Mucosa of rectum (tissue), 2 donors: ENCODE results near the gene BRCA1.
A peak's percentile ranks its signal among the peaks of the same experiment; 100 is the strongest.

Experiments used
- H3K27ac ChIP-seq, 2 donors: one replicate each; pipeline ENCODE4 v1.7.0; 2013; ENCODE audit warnings: inconsistent platforms in 2 of 2, low read depth in 2 of 2, low read length in 2 of 2
- H3K27me3 ChIP-seq, 2 donors: one replicate each; pipeline ENCODE4 v1.7.0; 2013; ENCODE audit warnings: low read length in 2 of 2; ENCODE audit not compliant: control insufficient read depth in 2 of 2, insufficient read depth in 2 of 2
- H3K36me3 ChIP-seq, 2 donors: one replicate each; pipeline ENCODE4 v1.7.0; 2013; ENCODE audit warnings: low read length in 2 of 2; ENCODE audit not compliant: control insufficient read depth in 2 of 2, insufficient read depth in 2 of 2
- H3K4me1 ChIP-seq, 2 donors: one replicate each; pipeline ENCODE4 v1.7.0; 2013; ENCODE audit warnings: low read length in 2 of 2, mild to moderate bottlenecking in 1 of 2; ENCODE audit not compliant: control insufficient read depth in 2 of 2, insufficient read depth in 2 of 2
- H3K4me3 ChIP-seq, 2 donors: one replicate each; pipeline ENCODE4 v1.7.0; 2013; ENCODE audit warnings: low read length in 2 of 2
- H3K9ac ChIP-seq, 2 donors: one replicate each; pipeline ENCODE4 v1.7.0; 2013; ENCODE audit warnings: low read length in 2 of 2, low read depth in 1 of 2, mild to moderate bottlenecking in 1 of 2
- H3K9me3 ChIP-seq, 2 donors: one replicate each; pipeline ENCODE4 v1.7.0; 2013; ENCODE audit warnings: low read length in 2 of 2; ENCODE audit not compliant: control insufficient read depth in 2 of 2
- donor health status: healthy.
- donor health status: Normal muscosa, but diverticular disease.

BRCA1 gene

DNA sequence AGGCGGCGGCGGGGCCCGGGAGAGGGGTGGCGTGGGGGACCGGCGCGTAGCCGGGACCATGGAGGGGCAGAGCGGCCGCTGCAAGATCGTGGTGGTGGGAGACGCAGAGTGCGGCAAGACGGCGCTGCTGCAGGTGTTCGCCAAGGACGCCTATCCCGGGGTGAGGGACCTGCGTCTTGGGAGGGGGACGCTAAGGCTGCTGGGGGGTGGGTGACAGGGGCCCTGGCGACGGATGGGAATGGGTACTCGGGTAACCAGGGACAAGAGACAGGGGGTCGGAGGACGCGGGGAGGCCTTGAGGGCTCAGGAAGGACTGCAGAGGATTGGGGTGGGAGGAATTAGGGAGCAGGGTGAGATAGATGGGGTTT lies 99.9 kb downstream of the BRCA1 start:
- Histone ChIP-seq H3K36me3 (no peaks in the 10 kb centered on the region), H3K4me3 (peak overlapping the region in 1 of 2 donors; percentile 41), H3K9ac (no peak overlapping the region), H3K27me3 (peaks cover 0 to 2% of the 10 kb centered on the region in 2 donors), H3K4me1 (peaks cover 7 to 9% of the 10 kb centered on the region in 2 donors), H3K9me3 (no peaks in the 10 kb centered on the region), H3K27ac (no peak overlapping the region)

DNA sequence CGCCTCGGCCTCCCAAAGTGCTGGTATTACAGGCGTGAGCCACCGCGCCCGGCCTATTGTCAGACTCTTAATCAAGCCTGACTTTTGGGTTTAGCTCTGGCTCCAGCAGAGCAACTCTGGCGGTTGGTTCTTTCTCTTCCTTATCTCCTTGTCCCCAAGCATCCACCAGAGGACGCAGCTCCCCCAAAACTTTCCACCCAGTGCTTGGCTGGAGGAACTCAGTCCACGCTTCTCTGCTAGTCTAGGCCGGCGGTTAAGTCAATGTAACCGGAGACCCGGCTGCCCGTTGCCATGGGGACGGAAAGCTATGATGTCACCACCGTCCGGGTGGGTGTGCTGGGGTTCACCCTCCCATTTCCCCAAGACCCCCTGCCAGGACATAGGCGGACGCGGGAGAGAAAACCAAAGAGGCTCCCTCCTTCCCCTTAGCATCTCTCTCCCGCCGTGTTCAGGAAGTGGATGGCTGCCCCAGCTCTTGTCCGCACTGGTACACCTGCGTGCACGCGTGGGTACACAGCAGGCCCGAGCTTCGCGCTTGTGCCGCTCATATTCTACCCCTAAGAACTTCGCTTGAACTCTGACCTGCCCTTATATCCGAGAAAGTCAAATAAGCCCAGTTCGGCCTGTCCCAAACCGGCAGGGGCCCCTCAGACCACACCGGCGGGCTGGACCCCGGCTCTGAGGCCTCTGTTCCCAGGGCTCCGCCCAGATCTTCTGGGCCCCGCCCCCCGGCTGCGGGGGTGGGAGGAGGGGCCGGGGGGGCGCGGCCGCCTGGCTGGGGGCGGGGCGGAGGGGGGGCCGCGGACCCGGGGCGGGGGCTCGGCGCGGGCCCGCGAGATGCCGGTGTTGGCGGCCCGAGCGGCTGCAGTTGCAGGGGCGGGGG lies 100.5 kb downstream of the BRCA1 start, which contains the start of gene RND2:
TSS of gene RND2 (plus strand) at position 825 of the 883 bp plus-strand sequence. CDS start 117 bp downstream, outside the sequence.
- peaks cover 0 to 2% of the 10 kb centered on the region in 2 donors for H3K27me3 ChIP-seq
- H3K9ac ChIP-seq: peak within 1 kb of the TSS; percentile 65 to 66
- H3K4me1 ChIP-seq: peaks cover 11 to 15% of the 10 kb centered on the region in 2 donors
- peak within 1 kb of the TSS; percentile 39 to 65 for H3K27ac ChIP-seq
- H3K9me3 ChIP-seq: no peaks in the 10 kb centered on the region
- H3K36me3 ChIP-seq: no peaks in the 10 kb centered on the region
- peak within 1 kb of the TSS; percentile 64 to 80 for H3K4me3 ChIP-seq

DNA sequence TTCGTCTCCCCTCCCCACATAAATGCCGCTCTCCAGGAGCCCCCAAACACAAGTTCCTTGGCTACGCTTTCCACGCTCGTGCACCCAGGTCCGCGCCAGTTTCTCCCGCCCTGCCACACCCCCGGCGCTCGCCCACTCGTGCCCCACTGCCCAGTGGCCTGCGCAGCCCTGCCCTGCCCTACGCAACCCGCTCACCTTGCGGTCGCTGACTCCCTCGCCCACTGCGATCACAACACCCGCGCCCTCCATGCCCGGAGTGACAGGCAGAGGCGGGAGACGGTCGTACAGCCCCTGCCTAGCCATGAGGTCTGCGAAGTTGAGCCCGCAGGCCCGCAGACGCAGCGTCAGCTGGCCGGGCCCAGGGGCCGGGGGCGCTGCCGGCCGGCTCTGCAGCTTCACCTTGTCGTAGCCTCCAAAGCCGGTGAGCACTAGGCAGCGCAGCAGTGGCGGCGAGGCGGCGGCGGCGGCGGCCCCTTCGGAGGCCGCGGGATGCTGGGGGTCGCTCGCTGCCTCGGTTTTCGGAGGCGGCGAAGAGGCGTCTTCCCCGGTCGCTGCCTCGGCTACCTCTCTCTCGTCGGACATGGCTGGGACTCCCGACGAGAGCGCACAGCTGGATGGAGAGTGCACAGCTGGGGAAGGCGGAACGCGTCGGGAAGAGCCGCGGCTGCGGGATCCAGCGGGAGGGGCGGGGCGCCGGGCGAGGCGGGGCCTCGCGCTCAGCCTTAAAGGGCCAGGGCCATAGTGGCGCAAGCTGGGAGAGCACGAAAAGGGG lies 103.2 kb downstream of the BRCA1 start, which contains the start of gene VAT1:
TSS of gene VAT1 (minus strand) at position 645 of the 772 bp plus-strand sequence. CDS start at position 582, 63 bp downstream.
- H3K4me3 ChIP-seq: peak within 1 kb of the TSS; percentile 81 to 86
- H3K27me3 ChIP-seq: peaks cover 0 to 2% of the 10 kb centered on the region in 2 donors
- no peaks in the 10 kb centered on the region for H3K9me3 ChIP-seq
- H3K36me3 ChIP-seq: peaks cover 3% of the 10 kb centered on the region in 2 donors
- peak within 1 kb of the TSS; percentile 78 to 85 for H3K27ac ChIP-seq
- H3K9ac ChIP-seq: peak within 1 kb of the TSS; percentile 72 to 80
- peaks cover 17 to 24% of the 10 kb centered on the region in 2 donors for H3K4me1 ChIP-seq

- Histone ChIP-seq H3K4me3 (peak overlapping the region; percentile 81 to 86), H3K9ac (peak overlapping the region; percentile 72 to 80), H3K27me3 (peaks cover 0 to 2% of the 10 kb centered on the region in 2 donors), H3K27ac (peak overlapping the region; percentile 78 to 85), H3K9me3 (no peaks in the 10 kb centered on the region), H3K4me1 (peaks cover 17 to 24% of the 10 kb centered on the region in 2 donors), H3K36me3 (peaks cover 3 to 5% of the 10 kb centered on the region in 2 donors)
Measured at GRCh38 chr17:43020789-43021740, 104.1 kb downstream of the BRCA1 start.

- Histone ChIP-seq H3K27ac (peak overlapping the region; percentile 6 to 23), H3K4me3 (peak overlapping the region in 1 of 2 donors; percentile 28), H3K9me3 (no peaks in the 10 kb centered on the region), H3K36me3 (peaks cover 9 to 13% of the 10 kb centered on the region in 2 donors), H3K4me1 (peaks cover 17 to 24% of the 10 kb centered on the region in 2 donors), H3K27me3 (no peaks in the 10 kb centered on the region), H3K9ac (peak overlapping the region in 1 of 2 donors; percentile 24)
Measured at GRCh38 chr17:43020030-43020621, 105.0 kb downstream of the BRCA1 start.

DNA sequence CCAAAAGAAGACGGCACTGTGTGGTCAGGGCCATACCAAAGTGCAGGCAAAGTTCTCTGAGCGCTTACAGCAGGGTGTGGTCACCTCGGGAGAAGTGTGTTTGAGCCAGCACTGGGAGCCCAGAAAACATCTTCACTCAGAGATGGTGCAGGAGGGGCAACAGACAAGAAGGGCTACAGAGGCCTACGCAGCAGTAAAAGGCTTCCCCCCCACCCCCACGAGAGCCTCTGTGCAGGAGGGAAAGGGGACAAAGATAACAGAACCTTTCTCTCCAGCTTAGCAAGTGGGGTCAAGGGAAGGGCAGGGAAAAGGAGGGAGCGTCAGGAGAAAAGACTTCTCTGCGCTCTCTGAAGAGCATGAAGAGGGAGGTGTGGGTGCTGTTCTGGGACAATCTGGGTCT lies 105.7 kb downstream of the BRCA1 start:
- Histone ChIP-seq H3K4me3 (peak overlapping the region in 1 of 2 donors; percentile 28), H3K36me3 (peaks cover 15% of the 10 kb centered on the region in 2 donors), H3K9me3 (no peaks in the 10 kb centered on the region), H3K27ac (peak overlapping the region; percentile 6 to 23), H3K27me3 (no peaks in the 10 kb centered on the region), H3K4me1 (peaks cover 13 to 20% of the 10 kb centered on the region in 2 donors), H3K9ac (no peak overlapping the region)

DNA sequence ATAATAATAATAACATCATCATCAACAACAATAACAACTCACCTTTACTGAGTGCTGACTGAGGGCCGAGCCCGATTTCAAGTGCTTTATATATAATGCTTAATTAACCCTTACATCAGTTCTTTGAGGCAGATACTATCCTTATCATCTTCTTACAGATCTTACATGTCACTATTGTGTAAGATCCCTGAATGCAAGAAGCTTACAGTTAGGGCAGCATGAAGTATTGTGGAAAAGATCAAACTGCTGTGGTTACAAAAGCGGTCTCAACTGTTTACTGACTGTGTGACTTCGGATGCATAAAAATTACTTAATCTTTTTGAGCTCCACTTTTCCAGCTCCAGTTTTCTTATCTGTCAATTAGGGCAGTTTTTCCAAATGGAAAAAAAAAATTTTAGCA lies 106.2 kb downstream of the BRCA1 start:
- Histone ChIP-seq H3K4me1 (peaks cover 13 to 18% of the 10 kb centered on the region in 2 donors), H3K4me3 (no peak overlapping the region), H3K9ac (no peak overlapping the region), H3K27ac (no peak overlapping the region), H3K9me3 (no peaks in the 10 kb centered on the region), H3K36me3 (peaks cover 19 to 20% of the 10 kb centered on the region in 2 donors), H3K27me3 (no peaks in the 10 kb centered on the region)

DNA sequence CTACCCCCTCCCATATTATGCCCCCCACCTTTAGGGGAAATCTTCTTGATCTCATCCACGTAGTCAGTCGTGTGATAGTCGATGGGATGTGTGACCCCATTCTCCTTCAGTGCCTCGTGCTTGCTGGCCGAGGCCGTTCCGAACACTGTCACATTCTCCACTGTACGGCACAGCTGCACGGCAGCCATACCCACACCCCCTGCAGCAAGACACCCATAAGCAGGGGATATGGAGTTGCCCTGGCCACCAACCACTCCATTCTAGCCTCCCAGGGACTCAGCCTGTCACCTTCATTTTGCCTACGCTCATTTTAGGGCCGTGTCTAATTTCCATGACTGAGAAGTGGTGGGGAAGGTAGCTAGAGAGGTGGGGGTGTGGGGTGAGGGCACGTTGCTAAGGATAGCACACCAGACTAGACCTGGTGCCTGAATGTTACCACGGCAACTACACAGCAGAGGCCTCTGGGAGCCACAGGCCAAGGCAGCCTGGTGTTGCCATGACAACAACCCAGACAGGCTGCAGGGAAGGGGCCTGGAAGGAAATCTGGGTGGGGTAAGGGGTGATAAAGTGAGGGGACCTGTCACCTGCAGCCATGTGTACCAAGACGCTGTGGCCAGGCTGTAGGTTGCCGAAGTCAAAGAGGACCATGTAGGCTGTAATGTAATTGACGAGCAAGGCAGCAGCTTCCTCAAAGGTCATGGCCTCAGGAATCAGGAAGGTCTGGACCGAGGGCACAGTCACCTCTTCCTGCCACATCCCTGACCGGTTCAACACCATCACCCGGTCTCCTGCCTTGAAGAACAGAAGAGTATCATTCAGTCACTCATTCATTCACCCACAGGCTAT lies 106.9 kb downstream of the BRCA1 start:
- Histone ChIP-seq H3K27me3 (no peaks in the 10 kb centered on the region), H3K36me3 (peaks cover 26 to 27% of the 10 kb centered on the region in 2 donors), H3K27ac (no peak overlapping the region), H3K4me3 (no peak overlapping the region), H3K9me3 (no peaks in the 10 kb centered on the region), H3K9ac (no peak overlapping the region), H3K4me1 (peaks cover 13 to 18% of the 10 kb centered on the region in 2 donors)
